Measurements from ENCODE around the gene OR52W1.
A peak's percentile ranks its signal among the peaks of the same experiment; 100 is the strongest.

The OR52W1 gene, protein sequence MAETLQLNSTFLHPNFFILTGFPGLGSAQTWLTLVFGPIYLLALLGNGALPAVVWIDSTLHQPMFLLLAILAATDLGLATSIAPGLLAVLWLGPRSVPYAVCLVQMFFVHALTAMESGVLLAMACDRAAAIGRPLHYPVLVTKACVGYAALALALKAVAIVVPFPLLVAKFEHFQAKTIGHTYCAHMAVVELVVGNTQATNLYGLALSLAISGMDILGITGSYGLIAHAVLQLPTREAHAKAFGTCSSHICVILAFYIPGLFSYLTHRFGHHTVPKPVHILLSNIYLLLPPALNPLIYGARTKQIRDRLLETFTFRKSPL

DNA sequence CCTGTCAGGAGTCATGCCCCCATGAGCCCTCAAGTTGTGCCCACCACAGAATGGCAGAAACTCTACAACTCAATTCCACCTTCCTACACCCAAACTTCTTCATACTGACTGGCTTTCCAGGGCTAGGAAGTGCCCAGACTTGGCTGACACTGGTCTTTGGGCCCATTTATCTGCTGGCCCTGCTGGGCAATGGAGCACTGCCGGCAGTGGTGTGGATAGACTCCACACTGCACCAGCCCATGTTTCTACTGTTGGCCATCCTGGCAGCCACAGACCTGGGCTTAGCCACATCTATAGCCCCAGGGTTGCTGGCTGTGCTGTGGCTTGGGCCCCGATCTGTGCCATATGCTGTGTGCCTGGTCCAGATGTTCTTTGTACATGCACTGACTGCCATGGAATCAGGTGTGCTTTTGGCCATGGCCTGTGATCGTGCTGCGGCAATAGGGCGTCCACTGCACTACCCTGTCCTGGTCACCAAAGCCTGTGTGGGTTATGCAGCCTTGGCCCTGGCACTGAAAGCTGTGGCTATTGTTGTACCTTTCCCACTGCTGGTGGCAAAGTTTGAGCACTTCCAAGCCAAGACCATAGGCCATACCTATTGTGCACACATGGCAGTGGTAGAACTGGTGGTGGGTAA is at the start of gene OR52W1:
Gene OR52W1, plus strand, starts transcription at position 51 of the 637 bp plus-strand sequence. Its CDS starts 0 bp downstream, at position 51.
- no peak for DNase-seq

DNA sequence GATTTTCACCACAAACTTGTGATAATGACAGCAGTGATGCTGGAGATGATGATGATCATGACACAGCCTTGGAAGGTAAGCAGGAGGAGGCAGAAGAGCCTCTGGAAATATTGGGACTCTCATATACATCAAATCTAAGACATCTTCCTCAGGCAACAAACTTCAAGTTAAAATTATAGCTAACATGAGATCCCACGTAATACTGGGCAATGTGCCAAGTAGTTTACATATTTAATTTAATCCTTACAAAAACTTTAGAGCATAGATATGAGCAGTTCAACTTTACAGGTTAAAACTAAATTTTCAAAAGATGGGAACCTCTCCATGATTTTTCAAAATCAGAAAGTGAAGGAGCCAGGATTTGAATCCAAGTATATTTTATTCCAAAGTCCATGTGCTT is 47.9 kb upstream of the OR52W1 start:
- no peak for DNase-seq

GRCh38 chr11:6152126-6152525 is 46.9 kb upstream of the OR52W1 start:
- DNase-seq: no peak

DNA sequence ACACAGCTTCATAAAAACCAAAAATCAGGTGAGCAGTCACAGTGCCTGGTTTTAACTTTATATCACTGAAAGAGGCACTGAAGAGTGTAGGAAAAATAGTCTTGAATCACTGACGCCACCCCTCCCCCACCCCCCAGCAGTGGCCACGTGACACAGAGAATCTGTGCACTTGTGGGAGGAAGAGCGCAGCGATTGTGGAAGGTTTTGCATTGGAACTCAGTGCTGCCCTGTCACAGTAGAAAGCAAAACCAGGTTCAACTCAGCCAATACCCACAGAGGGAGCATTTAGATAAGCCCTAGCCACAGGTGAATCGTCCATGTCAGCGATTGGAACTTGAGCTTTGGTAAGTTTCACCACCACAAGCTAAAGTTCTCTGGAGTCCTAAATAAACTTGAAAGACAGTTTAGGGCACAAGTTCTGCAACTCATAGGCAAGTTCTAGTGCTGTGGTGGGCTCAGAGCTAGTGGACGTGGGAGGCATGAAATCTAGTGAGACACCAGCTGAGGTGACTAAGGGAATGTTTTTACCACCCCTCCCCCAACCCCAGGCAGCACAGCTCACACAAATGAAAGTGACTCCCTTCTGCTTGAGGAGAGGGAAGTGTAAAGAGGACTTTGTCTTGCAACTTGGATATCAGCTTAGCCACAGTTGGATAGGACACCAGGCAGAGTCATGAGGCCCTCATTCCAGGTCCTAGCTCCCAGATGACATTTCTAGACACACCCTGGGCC is 42.2 kb upstream of the OR52W1 start:
- no peak for DNase-seq

- no peak for DNase-seq
Observed at GRCh38 chr11:6170226-6170625, 28.8 kb upstream of the OR52W1 start, which contains the start of gene OR52B2. Gene OR52B2 (minus strand): TSS chr11:6170326. CDS start chr11:6170326, 0 bp downstream.

DNA sequence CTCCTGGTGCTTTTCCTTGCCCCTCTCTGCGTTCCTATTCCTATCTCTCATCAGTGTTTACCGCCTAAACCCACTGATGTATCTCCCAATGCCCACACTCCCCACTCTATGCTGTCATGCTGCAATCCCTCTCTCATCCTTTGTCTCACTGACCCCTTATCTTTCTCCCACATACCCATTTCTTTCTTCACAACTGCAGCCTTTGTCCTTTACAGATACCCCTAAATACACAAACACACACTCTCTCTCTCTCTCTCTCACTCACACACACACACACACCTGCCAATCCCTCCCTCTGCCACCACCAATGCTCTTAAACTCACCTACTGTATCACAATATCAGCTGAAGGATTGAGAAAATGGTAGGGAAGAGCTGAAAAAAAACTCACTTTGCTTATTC is 23.6 kb upstream of the OR52W1 start:
- no peak for DNase-seq

GRCh38 chr11:6191742-6192141 is 7.3 kb upstream of the OR52W1 start:
- DNase-seq: no peak

DNA sequence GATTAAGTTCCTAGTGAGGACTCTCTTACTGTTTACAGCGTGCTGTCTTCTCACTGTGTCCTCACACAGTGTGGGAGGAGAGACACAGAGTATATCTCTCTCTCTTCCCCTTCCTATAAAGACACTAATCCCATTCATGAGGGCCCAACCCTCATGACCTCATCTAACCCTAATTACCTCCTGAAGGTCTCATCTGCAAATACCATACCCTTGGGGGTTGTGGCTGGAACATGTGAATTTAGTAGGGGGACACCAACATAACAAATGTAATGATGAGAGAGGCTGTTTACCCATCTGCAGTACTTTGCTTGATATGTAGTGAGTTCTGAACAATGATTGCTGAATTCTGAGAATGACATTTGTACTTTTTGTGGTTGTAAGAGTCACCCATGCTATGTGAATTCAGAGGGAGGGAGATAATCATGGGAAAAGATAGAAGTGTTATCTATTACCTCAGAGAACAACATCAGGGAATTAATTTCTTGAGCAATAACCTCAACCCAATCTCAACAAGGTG is 4.9 kb upstream of the OR52W1 start:
- no peak for DNase-seq

DNA sequence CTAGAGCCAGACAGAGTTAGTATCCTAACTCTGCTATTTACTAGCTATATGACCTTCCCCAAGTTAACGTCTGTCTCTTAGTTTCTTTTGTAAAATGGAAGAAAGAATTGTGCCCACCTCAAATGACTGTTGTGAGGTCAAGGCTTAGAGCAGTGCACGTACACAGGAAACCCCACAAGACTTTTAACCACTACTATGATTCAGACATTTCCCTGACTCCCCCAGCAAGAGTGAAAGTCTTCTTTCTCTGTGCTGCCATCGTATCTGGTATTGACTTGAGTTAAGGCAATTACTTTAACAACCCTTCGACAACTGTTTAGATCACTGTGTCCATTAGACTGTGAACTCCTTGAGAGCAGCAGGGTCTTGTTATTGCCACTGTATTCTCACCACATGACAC is 2.6 kb upstream of the OR52W1 start:
- DNase-seq: no peak

GRCh38 chr11:6197466-6198200 is 1.4 kb upstream of the OR52W1 start:
- no peak for DNase-seq

DNA sequence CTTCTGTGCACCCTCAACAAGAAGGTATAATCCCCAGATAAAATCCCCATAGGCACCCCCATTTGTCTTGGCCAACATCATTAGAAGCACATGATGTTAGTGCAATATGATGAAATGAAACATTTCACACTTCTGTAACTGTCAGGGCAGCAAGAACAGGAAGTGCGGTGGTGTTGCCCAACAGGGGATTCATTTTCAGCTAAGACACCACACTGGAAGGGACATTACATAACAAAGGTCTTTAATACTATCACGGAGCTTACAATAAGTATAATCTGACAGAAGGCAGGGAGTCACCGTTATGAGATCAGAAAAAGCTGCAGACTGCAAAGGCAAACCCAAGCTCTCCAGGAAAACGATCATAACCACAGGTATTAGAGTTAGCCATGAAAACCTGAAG is 2.0 kb downstream of the OR52W1 start:
- DNase-seq: peak in 2 of 14 donors; percentile 6 to 12

GRCh38 chr11:6201481-6201880 is 2.5 kb downstream of the OR52W1 start:
- no peak for DNase-seq

DNA sequence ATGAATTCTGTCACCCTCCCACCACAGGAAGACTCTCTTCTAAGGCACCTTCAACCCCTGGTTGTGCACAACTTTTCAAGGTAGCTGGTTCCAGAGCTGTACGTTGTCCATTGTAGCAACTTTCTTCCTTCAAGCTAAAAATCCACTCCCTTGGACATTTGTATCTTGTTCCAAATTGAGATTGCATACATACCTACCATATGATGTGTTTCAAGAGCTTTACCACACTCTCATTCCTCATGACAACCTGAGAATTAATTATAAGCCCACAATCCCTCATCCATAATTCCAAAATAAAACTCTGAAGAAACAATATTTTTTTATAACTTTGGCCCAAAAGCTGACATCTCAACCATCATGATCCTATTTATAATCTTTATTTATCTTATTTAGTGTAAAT is 3.0 kb downstream of the OR52W1 start:
- no peak for DNase-seq

GRCh38 chr11:6203327-6203726 is 4.3 kb downstream of the OR52W1 start:
- no peak for DNase-seq

GRCh38 chr11:6204706-6205105 is 5.7 kb downstream of the OR52W1 start:
- no peak for DNase-seq

- no peak for DNase-seq
Observed at GRCh38 chr11:6205366-6205765, 6.3 kb downstream of the OR52W1 start, which contains the start of gene C11orf42. Gene C11orf42 (plus strand): TSS chr11:6205557. CDS start chr11:6205616, 59 bp downstream.

DNA sequence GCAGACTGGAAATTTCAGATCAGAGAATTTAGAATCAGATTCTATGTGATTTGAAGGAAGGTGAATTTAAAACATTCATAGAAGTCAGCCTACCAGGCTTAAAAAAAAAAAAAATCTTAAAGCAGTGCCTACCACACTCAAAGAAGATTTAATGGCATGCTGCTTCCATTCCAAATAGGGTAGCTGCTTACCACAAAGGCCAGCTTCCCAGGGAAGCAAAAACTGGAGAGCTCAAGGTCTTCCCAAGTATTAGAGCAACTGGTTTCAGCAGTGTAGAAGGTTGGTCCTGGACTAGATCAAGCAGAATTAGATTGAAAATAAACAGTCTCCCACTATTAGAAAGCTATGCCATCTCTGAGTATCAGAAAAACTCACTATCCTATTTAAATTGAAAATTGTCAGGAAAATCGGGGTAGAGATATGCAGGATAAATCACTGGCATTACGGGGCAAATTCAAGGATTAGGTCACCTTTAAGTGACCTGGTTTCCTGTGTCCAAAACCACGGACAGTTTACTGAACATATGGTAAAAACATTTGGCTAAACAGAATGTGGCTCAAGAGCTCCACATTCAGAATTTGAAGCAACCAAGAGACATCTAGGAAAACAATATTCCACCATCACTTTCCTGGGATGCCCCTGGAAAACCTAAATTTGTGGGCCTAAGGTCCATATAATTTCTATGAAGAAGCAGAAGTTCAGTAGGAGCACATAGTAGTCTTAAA is 7.6 kb downstream of the OR52W1 start:
- DNase-seq: peak in 1 of 14 donors; percentile 34

DNA sequence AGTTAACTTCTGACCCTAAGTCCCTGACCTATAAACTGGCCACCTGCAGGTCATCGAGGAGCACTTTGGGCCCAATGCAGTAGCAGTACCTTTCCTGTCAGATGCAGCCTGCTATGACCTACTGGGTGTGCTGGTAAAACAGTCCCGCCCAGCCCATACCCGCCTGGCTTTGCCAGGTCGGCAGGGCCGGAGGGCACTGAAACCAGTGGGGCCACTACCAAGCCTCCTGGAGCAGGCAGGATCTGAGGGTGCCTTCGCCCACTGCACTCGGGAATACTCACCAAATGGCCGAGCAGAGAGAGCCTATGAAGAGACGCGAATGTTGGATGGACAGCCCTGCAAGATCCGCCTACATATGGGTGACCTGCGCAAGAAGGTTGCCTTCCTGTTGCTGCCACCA is 10.8 kb downstream of the OR52W1 start:
- no peak for DNase-seq

- no peak for DNase-seq
Observed at GRCh38 chr11:6210274-6210955, 11.4 kb downstream of the OR52W1 start.

DNA sequence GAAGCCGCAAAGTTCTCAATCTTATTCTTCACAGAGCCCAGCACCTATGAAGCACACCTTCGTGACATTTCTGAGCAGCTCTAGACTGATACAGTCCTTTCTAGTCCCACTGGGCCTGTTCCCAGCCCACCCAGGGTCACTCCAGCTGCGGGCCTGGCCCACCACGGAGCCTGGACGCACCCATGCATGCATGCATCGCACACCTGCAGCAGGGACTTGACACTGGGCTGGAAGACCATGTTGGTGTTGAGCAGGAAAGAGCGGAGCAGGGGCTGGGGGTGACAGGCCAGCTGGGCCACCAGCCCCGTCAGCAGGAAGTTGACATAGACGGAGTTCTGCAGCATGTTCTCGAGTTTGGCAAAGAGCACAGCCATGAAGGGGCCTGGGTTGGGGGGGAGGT is 15.5 kb downstream of the OR52W1 start:
- no peak for DNase-seq

DNA sequence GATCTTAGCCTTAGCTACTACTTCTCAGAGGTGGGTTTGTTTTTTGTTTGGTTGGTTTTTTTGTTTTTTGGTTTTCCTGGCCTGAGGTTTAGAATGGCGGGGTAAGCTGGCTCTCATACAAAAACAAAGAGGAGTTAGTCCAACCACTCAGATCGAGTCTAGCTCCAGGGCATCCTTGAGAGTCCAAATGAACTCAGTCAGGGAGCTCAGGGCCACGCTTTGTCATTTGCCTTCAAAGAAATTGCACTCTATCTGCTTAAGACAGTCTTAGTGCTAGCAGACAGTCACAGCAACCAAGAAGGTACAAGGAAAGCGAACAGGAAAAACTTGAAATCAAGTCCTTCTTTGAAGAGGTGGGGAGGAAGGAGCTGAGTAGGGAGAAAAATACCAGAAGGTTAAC is 17.5 kb downstream of the OR52W1 start:
- no peak for DNase-seq

All from C1 segment of cervical spinal cord (tissue), 14 donors.